Right cardiac atrium (tissue), 5 donors: ENCODE results near the gene NUDT14. TPM values are rescaled to one million over a fixed set of nuclear protein-coding genes. Genes with fewer than 3 reads are reported as not detected.

ENCODE experiments used
- ATAC-seq, 2 donors: fragments of 200-7000 bp; cut with Tn5 transposase; one replicate each; pipeline versions ENCODE4 v1.8.0 to v1.9.1; 2020; ENCODE audit warnings: moderate library complexity in 2 of 2, mild to moderate bottlenecking in 1 of 2
- DNase-seq, 3 donors: peaks; one replicate each; pipeline ENCODE4 v3.0.0-alpha.2; 2020
- H3K27ac ChIP-seq: one replicate; pipeline ENCODE4 v1.5.1; 2013; ENCODE audit warnings: mild to moderate bottlenecking, low read length, control low read depth, moderate library complexity
- H3K27me3 ChIP-seq: one replicate; pipeline ENCODE4 v1.6.1; 2013; ENCODE audit not compliant: control insufficient read depth, insufficient read depth
- H3K4me1 ChIP-seq: one replicate; pipeline ENCODE4 v1.6.1; 2013; ENCODE audit warnings: low read length; ENCODE audit not compliant: control insufficient read depth, insufficient read depth
- H3K4me3 ChIP-seq: one replicate; pipeline ENCODE4 v1.5.1; 2013; ENCODE audit warnings: low read length, control low read depth
- H3K9me3 ChIP-seq: one replicate; pipeline ENCODE4 v1.6.1; 2013; ENCODE audit warnings: low read length; ENCODE audit not compliant: control insufficient read depth
- WGBS: extraction: QIAGEN DNeasy Blood & Tissue Kit; methylation state at CpG from one replicate; pipeline ENCODE4 v1.1.7; 2013; 5-methylcytosine and 5-hydroxymethylcytosine counted together
- intact Hi-C, 4 donors: fragments of 100-400 bp; cut with DNase I; formaldehyde crosslinking; loops; one replicate each; pipeline versions ENCODE4 v1.11.0 to v1.14.0; 2022 to 2023
- polyA plus RNA-seq: library from polyadenylated mRNA; stranded (reverse); fragments of 200-250 nt; gene quantifications from one replicate; pipeline ENCODE4 v1.2.3, GENCODE V29; 2013
- total RNA-seq, 4 donors: library from RNA; stranded (reverse); fragmentation: NEBNext Ultra II Directional; extraction: Animal tissue kit (Norgen Biotek cat#: 25700); gene quantifications; one replicate each; pipeline ENCODE4 v1.2.1, GENCODE V29; 2021
- donor health status: healthy with polysubstance abuse.
- donor health status: DM: no; HTN: yes; CAD: no.
- donor health status: DM: no; HTN: no; CAD: no.
- donor health status: DM: no; HTN: yes; CAD: no; lungs with severe emphysema.
- donor health status: DM: yes; HTN: yes; CAD: no.

Gene NUDT14
- total and polyA plus RNA-seq, 5 donors = 23.9 to 35.5 (median 31.4) TPM

GRCh38 chr14:105136401-105137322 is 44.5 kb downstream of the NUDT14 start:
- WGBS = 79% methylated on average over 50 of the region's 50 CpGs
- intact Hi-C loops = no loop called here

GRCh38 chr14:105135700-105136395 is 45.3 kb downstream of the NUDT14 start:
- DNase-seq = peak in 1 of 3 donors; percentile 6
- no peak for ATAC-seq
- Histone ChIP-seq H3K27ac (no peak overlapping the region), H3K27me3 (no peaks in the 10 kb centered on the region), H3K9me3 (no peaks in the 10 kb centered on the region), H3K4me1 (no peaks in the 10 kb centered on the region), H3K4me3 (no peak overlapping the region)
- intact Hi-C loops = no loop called here
- WGBS = 90% methylated on average over 14 of the region's 14 CpGs

More at GRCh38 chr14:105136401-105137322, 44.5 kb downstream of the NUDT14 start:
- H3K4me3 ChIP-seq = no peak overlapping the region
- no peak for ATAC-seq
- H3K9me3 ChIP-seq = no peaks in the 10 kb centered on the region
- H3K27me3 ChIP-seq = no peaks in the 10 kb centered on the region
- no peaks in the 10 kb centered on the region for H3K4me1 ChIP-seq
- no peak overlapping the region for H3K27ac ChIP-seq
- peak in 2 of 3 donors; percentile 27 to 50 for DNase-seq

GRCh38 chr14:105132921-105133654 is 48.0 kb downstream of the NUDT14 start:
- Histone ChIP-seq H3K4me3 (no peak overlapping the region), H3K9me3 (no peaks in the 10 kb centered on the region), H3K4me1 (no peaks in the 10 kb centered on the region), H3K27ac (no peak overlapping the region), H3K27me3 (no peaks in the 10 kb centered on the region)
- intact Hi-C loops = no loop called here
- no peak for DNase-seq
- WGBS = 67% methylated on average over 4 of the region's 4 CpGs
- no peak for ATAC-seq

- ATAC-seq = no peak
- no peaks in the 10 kb centered on the region for H3K27me3 ChIP-seq
- no peak overlapping the region for H3K4me3 ChIP-seq
- H3K4me1 ChIP-seq = no peaks in the 10 kb centered on the region
- WGBS = 90% methylated on average over 2 of the region's 2 CpGs
- no peak for DNase-seq
- intact Hi-C loops = no loop called here
- H3K9me3 ChIP-seq = no peaks in the 10 kb centered on the region
- H3K27ac ChIP-seq = no peak overlapping the region
Measured at GRCh38 chr14:105131241-105131640, 49.9 kb downstream of the NUDT14 start.

- DNase-seq = no peak
- 40% methylated on average over 5 of the region's 5 CpGs for WGBS
- Histone ChIP-seq H3K4me3 (no peak overlapping the region), H3K9me3 (no peaks in the 10 kb centered on the region), H3K27me3 (no peaks in the 10 kb centered on the region), H3K27ac (no peak overlapping the region), H3K4me1 (no peaks in the 10 kb centered on the region)
- intact Hi-C loops = no loop called here
- ATAC-seq = no peak
Measured at GRCh38 chr14:105128059-105128458, 53.1 kb downstream of the NUDT14 start.

GRCh38 chr14:105126981-105127329 is 54.2 kb downstream of the NUDT14 start:
- 54% methylated on average over 9 of the region's 9 CpGs for WGBS
- no peaks in the 10 kb centered on the region for H3K4me1 ChIP-seq
- no peak overlapping the region for H3K4me3 ChIP-seq
- DNase-seq = no peak
- H3K27ac ChIP-seq = no peak overlapping the region
- no peaks in the 10 kb centered on the region for H3K27me3 ChIP-seq
- peaks cover 3% of the 10 kb centered on the region for H3K9me3 ChIP-seq
- intact Hi-C loops = no loop called here
- no peak for ATAC-seq

- ATAC-seq = no peak
- intact Hi-C loops = no loop called here
- no peak for DNase-seq
- H3K4me3 ChIP-seq = no peak overlapping the region
- H3K27me3 ChIP-seq = no peaks in the 10 kb centered on the region
- no peaks in the 10 kb centered on the region for H3K4me1 ChIP-seq
- peaks cover 6% of the 10 kb centered on the region for H3K9me3 ChIP-seq
- H3K27ac ChIP-seq = no peak overlapping the region
- 70% methylated on average over 22 of the region's 22 CpGs for WGBS
Measured at GRCh38 chr14:105126126-105126980, 54.8 kb downstream of the NUDT14 start.

GRCh38 chr14:105124823-105125222 is 56.3 kb downstream of the NUDT14 start:
- 67% methylated on average over 5 of the region's 5 CpGs for WGBS
- Histone ChIP-seq H3K27ac (no peak overlapping the region), H3K9me3 (peaks cover 8% of the 10 kb centered on the region), H3K27me3 (no peaks in the 10 kb centered on the region), H3K4me1 (no peaks in the 10 kb centered on the region), H3K4me3 (no peak overlapping the region)
- no peak for DNase-seq
- intact Hi-C loops = no loop called here
- ATAC-seq = no peak

GRCh38 chr14:105123981-105124765 is 56.9 kb downstream of the NUDT14 start:
- Histone ChIP-seq H3K4me3 (no peak overlapping the region), H3K9me3 (peaks cover 8% of the 10 kb centered on the region), H3K27me3 (no peaks in the 10 kb centered on the region), H3K4me1 (no peaks in the 10 kb centered on the region), H3K27ac (no peak overlapping the region)
- no peak for ATAC-seq
- WGBS = 66% methylated on average over 17 of the region's 17 CpGs
- DNase-seq = no peak
- intact Hi-C loops = no loop called here
